ENCODE measurements around the gene CRNN. TPM values are rescaled to one million over a fixed set of nuclear protein-coding genes. Genes with fewer than 3 reads are reported as not detected.
A peak's percentile ranks its signal among the peaks of the same experiment; 100 is the strongest.

CRNN gene
- total RNA-seq, 1 donor = not detected

GRCh38 chr1:152426731-152427130, 12.7 kb upstream of the CRNN start:
- DNase-seq (ENCODE audit: low read depth in 2 of 3, low spot score in 2 of 3) = no peak

DNA sequence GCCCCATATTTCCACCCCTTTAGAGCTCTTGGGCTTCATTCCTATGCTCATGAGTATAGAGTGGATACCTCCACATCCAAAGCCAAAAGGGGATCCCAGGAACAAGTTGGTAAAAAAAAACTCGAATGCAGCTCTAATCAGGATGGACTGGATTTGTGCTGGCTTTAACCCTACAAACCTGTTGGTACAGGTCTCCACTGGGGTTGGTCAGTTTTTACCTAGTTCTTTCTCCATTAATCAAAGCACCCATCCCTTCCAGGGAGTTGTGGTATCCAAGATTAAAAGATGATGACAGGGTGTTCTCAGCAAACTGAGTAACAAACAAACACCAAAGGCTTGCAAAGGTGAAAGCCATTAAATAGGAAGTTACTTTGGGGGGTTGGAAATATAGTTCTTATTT, 5.9 kb upstream of the CRNN start:
- DNase-seq (ENCODE audit: low read depth in 2 of 3, low spot score in 2 of 3) = no peak

DNA sequence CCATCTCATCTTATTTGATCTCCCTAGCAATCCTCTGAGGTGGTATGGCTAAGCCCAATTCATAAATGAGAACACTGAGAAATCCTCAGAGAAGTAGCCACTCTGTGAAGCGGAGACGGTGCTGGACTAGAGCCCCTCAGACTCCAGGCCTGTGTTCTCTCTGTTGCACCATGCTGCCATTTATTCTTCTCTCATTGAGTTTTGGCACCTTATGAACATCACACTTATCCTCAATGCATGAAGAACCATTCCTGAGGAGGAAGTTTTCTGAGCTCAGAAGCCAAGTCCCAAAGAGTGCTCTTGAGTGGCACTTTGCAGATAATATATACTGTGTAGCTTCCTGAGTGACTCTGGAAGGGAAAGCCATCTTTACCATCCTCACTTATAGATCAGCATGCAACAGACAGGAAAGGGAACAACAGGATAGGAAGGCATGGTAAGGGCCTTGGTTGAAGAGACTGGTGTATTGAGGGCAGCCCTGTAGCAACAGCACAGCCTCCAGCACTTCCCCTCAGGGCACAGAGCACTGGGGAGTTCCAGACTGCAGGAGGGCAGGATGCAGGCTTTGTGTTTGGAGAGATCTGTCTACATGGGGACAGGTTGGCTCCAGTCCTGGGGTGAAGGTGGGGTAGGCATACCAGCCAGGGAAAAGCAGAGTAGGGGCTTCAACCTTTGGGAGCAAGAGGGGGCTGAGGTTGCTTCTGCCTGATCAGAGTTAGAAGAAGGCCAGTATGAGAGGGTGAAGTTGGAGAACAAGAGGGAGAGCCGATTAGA, 1.6 kb upstream of the CRNN start:
- no peak for DNase-seq (ENCODE audit: low read depth in 2 of 3, low spot score in 2 of 3)

- DNase-seq (ENCODE audit: low read depth in 2 of 3, low spot score in 2 of 3) = no peak
Measured at GRCh38 chr1:152412756-152413155, 1.3 kb downstream of the CRNN start.

- no peak for DNase-seq (ENCODE audit: low read depth in 2 of 3, low spot score in 2 of 3)
Measured at GRCh38 chr1:152411134-152411533, 2.9 kb downstream of the CRNN start.

DNA sequence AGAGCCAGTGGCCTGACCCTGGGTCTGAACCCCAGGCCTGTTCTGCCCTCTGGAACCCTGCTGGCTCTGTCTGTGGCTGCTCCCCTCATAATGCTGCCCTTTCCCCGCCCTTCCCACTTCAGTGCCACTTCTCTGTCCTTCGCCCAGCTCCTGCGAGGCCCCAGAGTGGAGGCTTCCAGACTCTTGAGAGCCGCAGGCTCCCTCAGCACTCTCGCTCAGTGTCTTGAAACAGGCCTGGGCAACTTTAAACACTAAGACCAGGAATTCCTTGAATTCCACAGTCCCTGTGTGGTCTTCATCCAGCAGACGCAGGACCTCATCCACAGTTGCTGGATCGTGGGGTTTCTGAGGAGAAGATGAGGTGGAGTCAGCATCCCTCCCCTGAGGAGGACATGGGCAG, 3.5 kb downstream of the CRNN start:
- no peak for DNase-seq (ENCODE audit: low read depth in 2 of 3, low spot score in 2 of 3)

GRCh38 chr1:152410028-152410427, 4.0 kb downstream of the CRNN start:
- DNase-seq (ENCODE audit: low read depth in 2 of 3, low spot score in 2 of 3) = no peak

DNA sequence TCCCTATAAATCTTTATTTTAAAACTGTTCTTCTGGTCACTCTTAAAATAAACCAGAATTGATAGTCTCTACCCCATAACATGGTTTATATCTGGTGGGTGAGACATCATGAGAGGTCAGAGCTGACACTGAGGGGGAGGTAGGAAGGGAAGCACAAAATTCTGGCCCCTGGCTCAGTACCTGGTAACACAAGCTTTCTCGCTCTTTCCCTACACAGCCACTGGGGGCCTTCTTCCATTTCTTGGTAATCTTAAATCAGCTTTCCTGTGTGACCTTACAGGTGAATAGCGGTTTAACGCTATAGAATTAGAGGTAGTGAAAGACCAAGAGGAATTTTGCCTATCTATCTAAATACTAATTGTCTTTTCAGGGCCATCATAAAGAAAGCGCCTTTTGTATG, 5.4 kb downstream of the CRNN start:
- DNase-seq (ENCODE audit: low read depth in 2 of 3, low spot score in 2 of 3) = no peak

DNA sequence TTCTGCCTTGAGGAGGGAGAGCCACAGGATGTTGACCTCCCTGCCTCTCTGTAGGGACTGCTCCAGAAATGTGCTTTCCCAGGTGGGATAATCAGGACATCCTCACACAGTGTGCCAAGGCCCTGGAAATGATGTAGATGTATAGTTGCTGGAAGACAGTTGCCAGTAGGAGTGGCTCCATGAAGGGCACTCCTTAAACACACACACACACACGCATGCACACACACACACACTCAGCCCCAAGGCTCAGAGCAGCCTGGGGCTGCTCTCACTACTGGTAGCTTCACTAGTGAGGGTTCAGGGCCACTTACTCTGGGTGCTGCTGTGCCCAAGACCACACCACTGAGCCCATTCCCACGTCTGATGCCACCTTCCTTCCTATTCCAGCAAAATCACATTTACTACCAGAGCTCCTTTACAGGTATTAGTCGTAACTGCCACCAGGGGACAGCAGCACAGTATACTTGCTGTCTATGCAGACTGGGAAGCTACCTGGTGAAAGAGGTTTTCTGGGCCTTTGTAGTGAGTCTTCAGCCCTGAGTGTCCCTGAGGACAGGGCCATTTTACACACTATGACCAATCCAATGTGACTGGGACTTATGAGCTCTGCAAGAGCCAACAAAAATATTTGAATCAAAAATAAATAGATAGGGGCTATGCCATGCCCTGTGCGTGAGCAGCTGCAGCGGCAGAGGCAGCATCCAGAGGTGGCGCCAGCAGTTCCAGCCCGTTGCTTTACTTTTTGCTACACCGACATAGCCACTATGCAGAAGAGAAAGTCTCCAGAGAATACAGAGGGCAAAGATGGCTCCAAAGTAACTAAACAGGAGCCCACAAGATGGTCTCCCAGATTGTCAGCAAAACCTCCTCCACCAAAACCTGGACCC, 15.0 kb downstream of the CRNN start:
- peak in 2 of 3 donors; percentile 14 to 29 for DNase-seq (ENCODE audit: low read depth in 2 of 3, low spot score in 2 of 3)

GRCh38 chr1:152397474-152397873, 16.6 kb downstream of the CRNN start:
- no peak for DNase-seq (ENCODE audit: low read depth in 2 of 3, low spot score in 2 of 3)

- no peak for DNase-seq (ENCODE audit: low read depth in 2 of 3, low spot score in 2 of 3)
Measured at GRCh38 chr1:152394151-152394550, 19.9 kb downstream of the CRNN start.

DNA sequence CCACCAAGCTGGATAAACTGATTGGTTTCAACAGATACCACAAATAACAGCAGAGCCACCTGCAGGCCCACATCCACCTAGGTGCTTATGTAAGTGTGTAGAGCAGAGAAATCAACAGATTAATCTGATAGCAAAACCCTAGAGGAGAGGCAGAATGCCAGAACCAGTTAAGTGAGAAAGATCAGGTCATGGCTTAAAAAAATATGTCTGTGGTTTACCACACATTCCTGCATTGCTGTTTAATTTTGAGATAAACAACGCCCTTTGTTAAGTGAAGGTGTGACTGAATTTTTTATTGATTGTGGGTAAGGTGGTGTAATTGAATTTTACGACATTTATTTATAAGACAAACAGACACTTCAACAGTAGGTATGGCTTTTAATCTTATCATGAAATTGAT, 21.2 kb downstream of the CRNN start:
- no peak for DNase-seq (ENCODE audit: low read depth in 2 of 3, low spot score in 2 of 3)

- DNase-seq (ENCODE audit: low read depth in 2 of 3, low spot score in 2 of 3) = no peak
Measured at GRCh38 chr1:152388889-152389288, 25.2 kb downstream of the CRNN start.

DNA sequence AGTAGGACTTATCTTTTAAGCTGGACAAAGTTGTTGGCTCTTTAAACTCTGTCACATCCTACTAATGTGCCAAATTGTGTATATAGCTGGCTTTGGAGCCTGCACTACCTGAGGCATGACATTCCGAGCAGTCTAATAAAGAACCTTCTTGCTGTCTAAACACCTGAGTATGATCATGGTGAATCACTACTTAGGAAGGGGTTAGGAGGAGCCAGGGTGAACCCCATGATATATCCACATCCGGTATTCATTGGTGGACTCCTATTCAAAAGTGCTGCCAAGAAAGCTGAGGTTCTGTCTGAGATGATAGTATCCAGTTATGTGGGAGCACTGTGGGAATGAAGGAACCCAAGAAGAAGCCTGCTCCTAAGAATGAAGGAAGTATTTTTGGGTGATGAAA, 27.1 kb downstream of the CRNN start:
- no peak for DNase-seq (ENCODE audit: low read depth in 2 of 3, low spot score in 2 of 3)

DNA sequence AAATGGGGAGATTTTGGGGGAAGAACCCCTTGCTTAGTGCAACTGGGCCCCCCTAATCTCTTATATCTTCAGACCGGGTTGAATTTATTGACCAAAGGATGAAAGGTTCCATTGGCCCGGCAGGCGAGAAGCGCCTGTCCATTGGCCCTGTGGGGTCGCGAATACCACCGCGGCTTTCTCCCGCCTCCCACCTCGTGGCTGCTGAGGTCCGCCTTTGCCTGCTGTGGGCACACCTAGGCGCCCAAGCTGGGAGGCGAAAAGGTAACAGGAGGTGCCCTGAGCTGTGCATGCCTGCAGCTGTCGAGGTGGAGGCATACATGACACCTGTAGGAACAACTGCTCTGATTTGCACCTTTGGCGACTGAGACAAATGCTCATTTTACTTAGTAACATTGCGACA, 33.1 kb downstream of the CRNN start:
- DNase-seq (ENCODE audit: low read depth in 2 of 3, low spot score in 2 of 3) = no peak

DNA sequence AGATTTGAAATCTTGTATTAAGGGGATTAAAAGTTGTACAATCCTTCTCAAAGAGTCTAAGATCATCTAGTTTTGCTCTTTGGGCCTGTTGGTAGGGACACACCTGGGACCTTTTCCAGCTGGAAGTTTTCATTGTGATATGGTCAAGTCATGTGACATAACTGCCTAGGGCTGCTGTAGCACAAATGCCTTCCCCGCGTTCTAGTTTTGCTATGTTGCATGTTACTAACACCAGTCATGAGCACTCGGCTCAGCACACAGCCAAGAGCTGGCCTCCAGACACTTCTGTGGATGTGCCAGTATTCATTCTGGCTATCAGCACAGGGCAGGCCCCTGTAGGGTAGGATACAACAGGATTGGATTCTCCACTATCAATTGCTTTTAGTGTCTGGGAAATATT, 39.6 kb downstream of the CRNN start:
- DNase-seq (ENCODE audit: low read depth in 2 of 3, low spot score in 2 of 3) = no peak

GRCh38 chr1:152372672-152373071, 41.4 kb downstream of the CRNN start:
- no peak for DNase-seq (ENCODE audit: low read depth in 2 of 3, low spot score in 2 of 3)

GRCh38 chr1:152367436-152367835, 46.6 kb downstream of the CRNN start:
- DNase-seq (ENCODE audit: low read depth in 2 of 3, low spot score in 2 of 3) = no peak

DNA sequence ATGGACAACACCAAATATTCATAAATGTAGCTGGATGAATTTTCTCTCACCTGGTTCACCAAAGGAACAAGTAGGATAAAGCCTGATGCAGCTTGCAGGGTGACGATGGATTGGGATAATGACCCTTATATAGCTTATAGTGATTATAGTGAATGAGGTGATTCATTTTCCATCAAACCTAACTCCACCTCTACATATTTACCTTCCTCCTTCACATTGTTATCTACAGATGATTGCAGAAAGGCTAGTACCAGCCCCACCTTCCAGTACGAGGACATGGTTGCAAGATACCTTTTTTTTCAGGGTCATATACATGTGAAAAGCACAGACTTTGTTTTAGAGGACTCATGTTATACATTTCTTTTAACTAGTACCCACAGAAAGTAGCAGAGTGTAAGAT, 54.2 kb downstream of the CRNN start, which contains the start of gene FLG2:
Gene FLG2 (minus strand): TSS at position 101 of the 400 bp plus-strand sequence. CDS start 1,122 bp downstream, outside the sequence.
- DNase-seq (ENCODE audit: low read depth in 2 of 3, low spot score in 2 of 3) = no peak

Measured in hematopoietic multipotent progenitor cell (in vitro differentiated cells).